GM21737 (cell line): Measurements from ENCODE around the gene IDH1.
A peak's percentile ranks its signal among the peaks of the same experiment; 100 is the strongest.
"Not testable (repeated sequence)": the region's sequence is repeated elsewhere in the genome, so short reads cannot be mapped to it uniquely, and the experiment has no call there.

ENCODE experiments used
- ATAC-seq: cut with Tn5 transposase; IDR thresholded peaks from one replicate; pipeline ENCODE4 v1.9.1; 2021; ENCODE audit warnings: mild to moderate bottlenecking, moderate library complexity; ENCODE audit not compliant: unreplicated experiment

Gene IDH1

DNA sequence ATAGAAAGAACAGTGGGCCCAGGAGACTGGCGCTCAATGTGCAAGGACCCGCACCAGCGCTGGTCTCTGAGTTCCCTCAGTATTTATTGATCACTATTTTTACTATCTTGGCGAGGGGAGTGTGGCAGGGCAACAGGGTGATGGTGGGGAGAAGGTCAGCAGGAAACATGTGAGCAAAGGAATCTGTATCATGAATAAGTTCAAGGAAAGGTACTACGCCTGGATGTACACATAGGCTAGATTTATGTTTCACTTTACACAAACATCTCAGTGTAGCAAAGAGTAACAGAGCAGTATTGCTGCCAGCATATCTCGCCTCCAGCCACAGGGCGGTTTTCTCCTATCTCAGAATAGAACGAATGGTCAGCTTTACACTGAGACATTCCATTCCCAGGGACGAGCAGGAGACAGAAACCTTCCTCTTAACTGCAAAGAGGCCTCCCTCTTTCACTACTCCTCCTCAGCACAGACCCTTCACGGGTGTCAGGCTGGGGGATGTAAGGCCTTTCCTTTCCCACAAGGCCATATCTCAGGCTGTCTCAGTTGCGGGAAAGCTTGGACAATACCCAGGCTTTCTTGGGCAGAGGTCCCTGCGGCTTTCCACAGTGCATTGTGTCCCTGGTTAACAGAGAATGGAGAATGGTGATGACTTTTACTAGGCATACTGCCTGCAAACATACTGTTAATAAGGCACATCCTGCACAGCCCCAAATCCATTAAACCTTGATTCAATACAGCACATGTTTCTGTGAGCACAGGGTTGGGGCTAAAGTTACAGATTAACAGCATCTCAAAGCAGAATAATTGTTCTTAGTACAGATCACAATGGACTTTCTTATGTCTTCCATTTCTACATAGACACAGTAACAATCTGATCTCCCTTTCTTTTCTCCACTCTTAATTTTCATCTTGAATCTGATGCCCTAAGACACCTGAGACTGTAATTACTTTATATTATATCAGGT lies 2.3 kb upstream of the IDH1 start:
- not testable (repeated sequence) for ATAC-seq

GRCh38 chr2:208256192-208256782 lies 1.4 kb upstream of the IDH1 start:
- ATAC-seq: no peak

GRCh38 chr2:208255557-208256106 lies 761 bp upstream of the IDH1 start:
- ATAC-seq: peak; percentile 14

- peak; percentile 72 for ATAC-seq
Measured at GRCh38 chr2:208254118-208254870, 577 bp downstream of the IDH1 start.

- ATAC-seq: no peak
Measured at GRCh38 chr2:208253600-208254117, 1.2 kb downstream of the IDH1 start.

GRCh38 chr2:208252716-208253492 lies 2.0 kb downstream of the IDH1 start:
- ATAC-seq: no peak

DNA sequence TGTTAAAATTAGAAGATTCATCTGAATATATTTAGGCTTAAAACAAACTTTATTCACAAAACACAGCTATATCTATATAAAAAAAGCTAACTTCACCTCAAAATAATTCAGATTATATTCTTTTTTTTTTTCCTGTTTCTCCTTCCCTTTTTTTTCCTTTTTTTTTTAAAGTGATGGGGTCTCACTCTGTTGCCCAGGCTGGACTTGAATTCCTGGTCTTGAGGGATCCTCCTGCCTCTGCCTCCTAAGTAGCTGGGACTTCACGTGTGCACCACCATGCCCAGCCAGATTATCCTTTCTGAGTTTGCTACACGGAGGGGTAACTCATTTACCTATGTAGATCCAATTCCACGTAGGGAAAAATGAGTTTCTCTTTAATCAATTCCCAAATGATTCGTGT lies 3.8 kb downstream of the IDH1 start:
- ATAC-seq: no peak

- no peak for ATAC-seq
Measured at GRCh38 chr2:208250388-208250787, 4.5 kb downstream of the IDH1 start.

DNA sequence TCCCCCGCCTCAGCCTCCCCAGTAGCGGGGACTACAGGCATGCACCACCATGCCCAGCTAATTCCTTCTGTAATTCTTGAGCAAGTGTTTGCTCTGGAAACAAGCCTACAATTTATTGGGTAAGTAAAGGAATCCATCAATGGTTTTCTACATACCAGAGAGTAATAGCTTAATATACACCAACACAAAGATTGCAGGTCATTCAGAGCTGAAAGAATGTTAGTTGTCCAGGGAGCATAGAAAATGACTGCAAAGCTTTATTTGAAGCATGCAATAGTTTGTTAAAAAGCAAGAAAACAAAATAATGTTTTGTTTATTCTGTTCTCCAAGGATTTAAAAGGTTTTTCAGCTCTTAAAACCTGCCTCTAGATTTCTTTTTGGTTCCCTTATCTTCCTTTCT lies 5.6 kb downstream of the IDH1 start:
- no peak for ATAC-seq

GRCh38 chr2:208248601-208249000 lies 6.3 kb downstream of the IDH1 start:
- ATAC-seq: no peak

DNA sequence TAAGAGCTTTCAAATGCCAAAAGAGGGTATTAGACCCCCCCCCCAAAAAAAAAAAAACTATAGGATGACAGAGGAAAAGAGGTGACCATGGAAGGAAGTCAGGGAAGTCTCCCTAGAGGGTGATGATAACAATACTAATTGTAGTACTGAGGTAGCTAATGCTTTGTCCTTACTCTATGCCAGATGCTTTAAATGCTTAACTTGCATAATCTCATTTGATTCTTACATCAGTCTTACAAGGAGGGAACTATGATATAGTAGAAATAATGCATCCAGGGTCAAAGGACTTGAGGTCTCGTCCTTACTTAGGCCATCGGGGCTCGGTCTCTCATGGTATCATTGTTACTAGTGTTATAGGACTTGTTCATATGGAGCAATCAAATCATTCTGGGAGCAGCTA lies 9.1 kb downstream of the IDH1 start:
- ATAC-seq: no peak

- no peak for ATAC-seq
Measured at GRCh38 chr2:208244422-208244821, 10.4 kb downstream of the IDH1 start.

GRCh38 chr2:208240619-208241209 lies 14.2 kb downstream of the IDH1 start:
- no peak for ATAC-seq

DNA sequence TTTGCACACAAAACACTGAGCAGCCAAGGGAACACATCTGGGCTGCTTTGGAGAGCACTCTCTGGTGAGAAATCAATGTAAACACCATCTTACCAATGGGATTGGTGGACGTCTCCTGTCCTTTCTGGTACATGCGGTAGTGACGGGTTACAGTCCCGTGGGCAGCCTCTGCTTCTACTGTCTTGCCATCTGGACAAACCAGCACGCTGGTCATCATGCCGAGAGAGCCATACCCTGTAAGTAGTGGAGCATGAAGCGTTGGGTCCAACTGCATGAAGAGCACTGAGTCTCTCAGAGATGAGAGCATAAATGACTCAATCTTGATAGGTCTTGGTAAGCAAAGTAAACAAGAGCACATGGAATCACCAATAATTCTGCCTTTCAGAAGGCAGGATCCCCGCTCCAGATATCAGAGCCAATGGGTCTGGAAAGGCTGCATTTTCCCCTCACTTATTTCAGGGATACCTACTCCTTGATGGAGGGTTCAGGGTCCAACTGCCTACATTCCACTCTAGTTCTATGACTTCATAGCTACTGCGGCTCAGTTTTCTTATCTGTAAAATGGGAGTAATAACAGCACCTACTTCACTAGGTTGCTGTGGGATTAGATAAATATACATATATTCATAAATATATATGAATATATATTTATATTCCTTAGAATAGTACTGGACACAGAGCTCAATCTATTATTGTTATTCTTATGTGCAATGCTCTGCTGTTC lies 14.9 kb downstream of the IDH1 start:
- no peak for ATAC-seq

- no peak for ATAC-seq
Measured at GRCh38 chr2:208235860-208236259, 19.0 kb downstream of the IDH1 start.

DNA sequence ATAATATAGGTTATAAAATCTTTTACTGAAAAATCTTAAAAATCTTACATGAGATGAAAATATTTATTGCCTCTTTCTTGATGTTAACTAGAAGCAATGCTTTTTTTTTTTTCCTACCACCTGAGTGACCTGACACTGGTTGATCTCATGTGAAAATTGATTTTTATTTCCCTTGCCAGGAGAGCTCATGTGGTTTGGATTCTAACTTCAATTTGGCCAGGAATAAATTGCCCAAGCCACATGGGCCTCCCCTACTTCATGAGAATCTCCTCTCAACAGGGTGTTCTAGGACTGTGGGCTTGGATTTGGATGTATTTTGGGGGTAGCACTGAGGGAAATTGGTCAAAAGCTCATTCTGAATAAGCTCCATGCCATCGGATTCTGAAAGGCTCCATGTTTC lies 20.1 kb downstream of the IDH1 start:
- no peak for ATAC-seq

DNA sequence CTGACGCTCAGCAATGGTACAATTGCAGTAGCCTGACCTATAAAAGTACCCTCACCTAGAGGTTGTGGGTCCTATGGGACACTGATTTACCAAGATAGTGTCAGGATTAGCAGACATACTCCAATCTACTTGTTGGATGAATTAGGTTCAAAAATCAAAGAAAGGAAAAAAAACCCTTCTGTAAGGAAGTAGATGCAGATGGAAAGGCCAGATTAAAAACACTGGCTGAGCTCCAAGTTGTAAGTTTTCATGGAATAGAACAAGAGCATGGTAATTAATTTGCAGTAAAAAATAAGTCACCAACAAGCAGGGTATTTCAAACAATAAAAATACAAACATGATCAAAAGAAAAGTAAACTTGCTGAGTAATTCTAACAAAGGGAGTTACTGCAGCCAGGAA lies 26.4 kb downstream of the IDH1 start:
- ATAC-seq: no peak

DNA sequence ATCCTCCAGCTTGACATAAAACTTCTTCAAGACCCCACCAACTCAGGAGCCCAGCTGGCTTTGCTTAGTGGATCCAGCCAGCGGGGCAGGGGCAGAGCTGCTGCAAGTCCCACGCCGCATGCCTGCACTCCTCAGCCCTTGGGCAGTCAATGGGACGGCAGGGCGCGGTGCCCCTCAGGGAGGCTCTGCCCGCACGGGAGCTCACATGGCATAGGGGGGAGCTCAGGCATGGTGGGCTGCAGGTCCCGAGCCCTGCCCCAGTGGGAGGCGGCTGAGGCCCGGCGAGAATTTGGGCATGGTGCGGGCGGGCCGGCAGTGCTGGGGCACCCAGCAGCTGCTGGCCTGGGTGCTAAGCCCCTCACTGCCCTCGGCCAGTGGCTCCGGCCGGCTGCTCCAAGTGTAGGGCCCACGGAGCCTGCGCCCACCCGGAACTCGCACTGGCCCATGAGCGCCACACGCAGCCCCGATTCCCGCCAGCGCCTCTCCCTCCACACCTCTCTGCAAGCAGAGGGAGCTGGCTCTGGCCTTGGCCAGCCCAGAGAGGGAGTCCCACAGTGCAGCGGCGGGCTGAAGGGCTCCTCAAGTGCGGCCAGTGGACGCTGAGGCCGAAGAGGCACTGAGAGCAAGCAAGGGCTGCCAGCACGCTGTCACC lies 27.2 kb downstream of the IDH1 start:
- ATAC-seq: no peak

DNA sequence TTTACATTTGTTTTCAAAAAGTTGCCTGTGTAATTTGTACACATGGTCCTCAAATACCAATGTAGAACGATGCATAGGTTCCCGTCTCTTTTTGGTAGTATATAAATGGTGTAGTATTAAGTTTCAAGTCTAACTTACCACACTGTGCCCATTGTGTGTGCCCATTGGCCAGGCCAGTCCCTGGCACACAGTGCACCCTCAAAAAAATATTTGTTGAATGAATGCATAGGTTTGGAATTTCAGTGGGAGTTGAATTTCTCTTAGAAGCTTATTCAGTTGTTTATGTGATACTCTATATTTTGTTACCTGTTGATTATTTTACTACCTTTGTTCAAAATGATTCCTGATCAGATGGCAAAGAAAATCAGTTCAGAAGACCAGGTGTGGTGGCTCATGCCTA lies 30.1 kb downstream of the IDH1 start:
- ATAC-seq: no peak
